SK-N-SH (cell line): ENCODE measurements around the gene PLIN1. TPM values are rescaled to one million over a fixed set of nuclear protein-coding genes. Genes with fewer than 3 reads are reported as not detected.

Source experiments
- CTCF ChIA-PET: fragments of 300-600, 350-600 bp; formaldehyde crosslinking; extraction: SDS; loops from one replicate; lab custom pipeline; 2021; lab: Yijun Ruan, JAX
- POLR2A ChIA-PET: fragments of 350-600 bp; sonication (Branson Sonifier 250); formaldehyde crosslinking; extraction: SDS; loops from one replicate; lab custom pipeline; 2020; ENCODE audit warnings: antibody characterized with exemption, inconsistent platforms; lab: Yijun Ruan, JAX
- DNase-seq: peaks from one replicate; pipeline ENCODE4 v3.0.0; 2012
- H2AFZ ChIP-seq: fragments of 200-600 bp; sonication (generic); 2 replicates; pipeline ENCODE4 v1.8.1; 2016; ENCODE audit warnings: antibody characterized with exemption, mild to moderate bottlenecking, low read depth
- H3F3A ChIP-seq: fragments of 200-600 bp; sonication (generic); replicated peaks from 2 replicates; pipeline ENCODE3; 2016; ENCODE audit warnings: antibody characterized with exemption, mild to moderate bottlenecking; ENCODE audit not compliant: insufficient read depth
- H3K27ac ChIP-seq, 2 experiments: fragments of 200-500 bp in 1 of 2; fragments of 200-600 bp in 1 of 2; sonication (Bioruptor generic) in 1 of 2; sonication (generic), shearing (Covaris generic) in 1 of 2; 2 replicates each; pipeline versions ENCODE4 v1.5.1 to v1.6.1; 2014 to 2016; ENCODE audit warnings: low read depth in 2 of 2, inconsistent platforms in 1 of 2, low read length in 1 of 2, mild to moderate bottlenecking in 1 of 2, mixed read lengths in 1 of 2
- H3K27me3 ChIP-seq: fragments of 200-600 bp; sonication (generic), shearing (Covaris generic); 2 replicates; pipeline ENCODE4 v1.6.1; 2016; ENCODE audit warnings: mixed run types; ENCODE audit not compliant: insufficient read depth
- H3K36me3 ChIP-seq, 2 experiments: fragments of 200-500 bp in 1 of 2; fragments of 200-600 bp in 1 of 2; sonication (Bioruptor generic) in 1 of 2; sonication (generic) in 1 of 2; replicated peaks in 1 of 2; 2 replicates each; pipeline versions ENCODE3 to v1.5.1; 2014 to 2016; ENCODE audit warnings: low read length in 1 of 2, mild to moderate bottlenecking in 1 of 2; ENCODE audit not compliant: insufficient read depth in 2 of 2, control insufficient read depth in 1 of 2
- H3K4me1 ChIP-seq, 2 experiments: fragments of 200-500 bp in 1 of 2; fragments of 200-600 bp in 1 of 2; sonication (Bioruptor generic) in 1 of 2; sonication (generic), shearing (Covaris generic) in 1 of 2; 2 replicates each; pipeline versions ENCODE4 v1.5.1 to v1.6.1; 2014 to 2016; ENCODE audit warnings: low read depth in 1 of 2, low read length in 1 of 2, mixed run types in 1 of 2; ENCODE audit not compliant: insufficient read depth in 2 of 2, control insufficient read depth in 1 of 2
- H3K4me2 ChIP-seq: fragments of 200-600 bp; sonication (generic), shearing (Covaris generic); 2 replicates; pipeline ENCODE4 v1.6.1; 2017; ENCODE audit warnings: mixed run types
- H3K4me3 ChIP-seq, 2 experiments: fragments of 200-500 bp in 1 of 2; fragments of 200-600 bp in 1 of 2; sonication (Bioruptor generic) in 1 of 2; sonication (generic), shearing (Covaris generic) in 1 of 2; 2 replicates each; pipeline versions ENCODE4 v1.5.1 to v1.8.1; 2014 to 2016; ENCODE audit warnings: low read depth in 2 of 2, inconsistent platforms in 1 of 2, low read length in 1 of 2, mild to moderate bottlenecking in 1 of 2, mixed read lengths in 1 of 2, moderate library complexity in 1 of 2
- H3K79me2 ChIP-seq: fragments of 200-600 bp; sonication (generic); 2 replicates; pipeline ENCODE4 v1.8.1; 2017; ENCODE audit warnings: mild to moderate bottlenecking; ENCODE audit not compliant: insufficient read depth
- H3K9ac ChIP-seq: fragments of 200-600 bp; sonication (generic); 2 replicates; pipeline ENCODE4 v1.6.1; 2017; ENCODE audit warnings: mixed run types
- H3K9me2 ChIP-seq: fragments of 200-600 bp; sonication (generic); 2 replicates; pipeline ENCODE4 v1.6.1; 2017; ENCODE audit warnings: mixed run types
- H3K9me3 ChIP-seq: fragments of 200-600 bp; sonication (generic); 2 replicates; pipeline ENCODE4 v1.6.1; 2017; ENCODE audit warnings: mixed run types, mild to moderate bottlenecking, moderate library complexity
- H4K20me1 ChIP-seq: fragments of 200-600 bp; sonication (generic); 2 replicates; pipeline ENCODE4 v1.6.1; 2017; ENCODE audit warnings: mild to moderate bottlenecking, mixed run types; ENCODE audit not compliant: insufficient read depth
- CTCF ChIP-seq: fragments of 200-600 bp; sonication (generic); IDR thresholded peaks from 2 replicates; pipeline ENCODE4 v1.6.1; 2017; ENCODE audit warnings: antibody characterized with exemption, mild to moderate bottlenecking, moderate library complexity
- EZH2phosphoT487 ChIP-seq: fragments of 200-600 bp; sonication (generic); IDR thresholded peaks from 2 replicates; pipeline ENCODE4 v1.6.1; 2017; ENCODE audit warnings: low read depth, mixed run types, mild to moderate bottlenecking, antibody characterized with exemption, moderate library complexity, borderline replicate concordance
- FOXJ3 ChIP-seq: sonication (generic); formaldehyde crosslinking; IDR thresholded peaks from 2 replicates; pipeline ENCODE4 v1.5.1; 2020; ENCODE audit warnings: mild to moderate bottlenecking, missing genetic modification reagents
- GABPA ChIP-seq: IDR thresholded peaks from 2 replicates; pipeline ENCODE4 v1.4.0; 2012; ENCODE audit warnings: low read depth, mild to moderate bottlenecking
- JUND ChIP-seq: IDR thresholded peaks from 2 replicates; pipeline ENCODE4 v1.4.0; 2012
- MEF2A ChIP-seq: IDR thresholded peaks from 2 replicates; pipeline ENCODE4 v1.4.0; 2012; ENCODE audit warnings: low read depth, borderline replicate concordance
- PBX3 ChIP-seq: IDR thresholded peaks from 2 replicates; pipeline ENCODE4; 2012
- RAD21 ChIP-seq: IDR thresholded peaks from 2 replicates; pipeline ENCODE4 v1.6.1; 2012; ENCODE audit warnings: mild to moderate bottlenecking, low read length
- RCOR1 ChIP-seq: fragments of 150-350 bp; IDR thresholded peaks from 2 replicates; pipeline ENCODE4 v1.6.1; 2017; ENCODE audit warnings: antibody characterized with exemption, low read length
- SIN3A ChIP-seq: IDR thresholded peaks from 2 replicates; pipeline ENCODE4 v1.6.1; 2012; ENCODE audit warnings: low read depth, mild to moderate bottlenecking, low read length, moderate library complexity, borderline replicate concordance
- TAF1 ChIP-seq: IDR thresholded peaks from 2 replicates; pipeline ENCODE4 v1.6.1; 2012; ENCODE audit warnings: low read depth, mild to moderate bottlenecking, low read length, moderate library complexity, borderline replicate concordance
- WGBS: methylation state at CpG from one replicate; pipeline ENCODE4 v1.1.6; 2017; ENCODE audit warnings: low lambda C conversion rate; 5-methylcytosine and 5-hydroxymethylcytosine counted together
- polyA plus RNA-seq, 3 experiments: library from polyadenylated mRNA; depleted of rRNA; stranded (reverse); fragments of >200 nt; gene quantifications; 2 replicates each; pipeline ENCODE4 v1.2.3, GENCODE V29; 2012
- TF ChIP-seq, protein P1 (sequence below): fragments of 150-350 bp; IDR thresholded peaks from 2 replicates; pipeline ENCODE4 v1.6.1; 2017; ENCODE audit warnings: antibody characterized with exemption, low read length, low read depth, borderline replicate concordance
- TF ChIP-seq, protein P2 (sequence below): IDR thresholded peaks from 2 replicates; pipeline ENCODE4 v1.4.0; 2012; ENCODE audit warnings: low read depth

PLIN1 gene
- polyA plus RNA-seq, 1 of the 3 experiments (the other 2 are of a cell fraction), result 0.08 TPM

GRCh38 chr15:89646416-89647141, 32.6 kb downstream of the PLIN1 start:
- Histone ChIP-seq H2AFZ (no peak overlapping the region), H3K36me3 (peaks cover 10 to 18% of the 10 kb centered on the region in 2 experiments), H3K4me3 (no peak overlapping the region; a peak in 1 of 4 replicates), H3K4me2 (no peak overlapping the region), H3K27ac (no peak overlapping the region), H3K4me1 (peaks cover 0 to 2% of the 10 kb centered on the region in 2 experiments; a peak in 1 of 4 replicates), H3K27me3 (no peaks in the 10 kb centered on the region), H3K9me2 (no peaks in the 10 kb centered on the region), H3K9me3 (no peaks in the 10 kb centered on the region), H3K9ac (no peak overlapping the region), H3K79me2 (peaks cover 9% of the 10 kb centered on the region; the same call in 1 of the 2 replicates), H4K20me1 (no peaks in the 10 kb centered on the region), H3F3A (no peaks in the 10 kb centered on the region)
- CTCF ChIA-PET, result interaction anchor here (0.6 to 4.4 kb wide), 26 partner anchors 8 to 474 kb away, joined by 3 to 36 read pairs (median 6); partner anchors contain the start of genes KIF7 and PLIN1
- DNase-seq, result peak; percentile 21
- TF ChIP-seq RAD21 (no peak), GABPA (no peak), MEF2A (no peak), TAF1 (no peak), FOXJ3 (CRISPR knock-in tag) (no peak), EZH2phosphoT487 (no peak), RCOR1 (no peak), CTCF (no peak), SIN3A (no peak), JUND (no peak), PBX3 (no peak)
- TF ChIP-seq, protein P1, sequence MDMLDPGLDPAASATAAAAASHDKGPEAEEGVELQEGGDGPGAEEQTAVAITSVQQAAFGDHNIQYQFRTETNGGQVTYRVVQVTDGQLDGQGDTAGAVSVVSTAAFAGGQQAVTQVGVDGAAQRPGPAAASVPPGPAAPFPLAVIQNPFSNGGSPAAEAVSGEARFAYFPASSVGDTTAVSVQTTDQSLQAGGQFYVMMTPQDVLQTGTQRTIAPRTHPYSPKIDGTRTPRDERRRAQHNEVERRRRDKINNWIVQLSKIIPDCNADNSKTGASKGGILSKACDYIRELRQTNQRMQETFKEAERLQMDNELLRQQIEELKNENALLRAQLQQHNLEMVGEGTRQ, result no peak
- TF ChIP-seq, protein P2, sequence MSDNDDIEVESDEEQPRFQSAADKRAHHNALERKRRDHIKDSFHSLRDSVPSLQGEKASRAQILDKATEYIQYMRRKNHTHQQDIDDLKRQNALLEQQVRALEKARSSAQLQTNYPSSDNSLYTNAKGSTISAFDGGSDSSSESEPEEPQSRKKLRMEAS, result no peak
- POLR2A ChIA-PET, result no interaction called here
- WGBS, result 86% methylated on average over 8 of the region's 22 CpGs
